Right renal cortex interstitium (tissue), 3 donors: ENCODE data around the gene SCUBE3. TPM values are rescaled to one million over a fixed set of nuclear protein-coding genes. Genes with fewer than 3 reads are reported as not detected.

Experiments
- DNase-seq, 3 donors: peaks; one replicate each; pipeline ENCODE4 v3.0.0-alpha.2; 2013; ENCODE audit warnings: low read depth in 3 of 3, low spot score in 2 of 3
- polyA plus RNA-seq, 3 donors: library from polyadenylated mRNA; unstranded; fragments of 120-200 nt; gene quantifications; one replicate each; pipeline ENCODE4 v1.2.1, GENCODE V29; 2013; ENCODE audit not compliant: insufficient read length in 3 of 3

The SCUBE3 gene
- polyA plus RNA-seq, 3 donors: 42.5 to 43.8 (median 43.1) TPM

GRCh38 chr6:35181308-35181932 lies 32.3 kb upstream of the SCUBE3 start:
- no peak for DNase-seq

- DNase-seq: no peak
These were observed 31.7 kb upstream of the SCUBE3 start for GRCh38 chr6:35181933-35182612.

DNA sequence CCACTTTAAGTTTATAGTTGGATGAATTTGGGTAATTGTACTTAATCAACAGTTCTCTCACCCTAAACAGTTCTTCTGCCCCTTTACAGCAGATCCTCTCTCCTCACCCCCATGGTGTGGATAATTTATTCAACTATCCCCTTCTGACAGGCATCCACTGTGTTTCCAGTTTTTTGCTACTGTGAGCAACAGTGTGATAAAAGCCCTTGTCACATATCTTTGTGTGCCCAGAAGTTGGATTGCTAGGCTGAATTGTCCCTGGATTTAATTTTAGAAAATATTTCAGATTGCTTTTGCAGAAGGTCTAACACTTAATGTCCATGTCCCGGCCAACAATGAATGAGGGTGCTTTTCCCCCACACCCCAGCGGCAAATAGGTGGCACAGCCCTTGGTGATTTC lies 30.5 kb upstream of the SCUBE3 start:
- DNase-seq: no peak

GRCh38 chr6:35183935-35184334 lies 29.8 kb upstream of the SCUBE3 start:
- no peak for DNase-seq

DNA sequence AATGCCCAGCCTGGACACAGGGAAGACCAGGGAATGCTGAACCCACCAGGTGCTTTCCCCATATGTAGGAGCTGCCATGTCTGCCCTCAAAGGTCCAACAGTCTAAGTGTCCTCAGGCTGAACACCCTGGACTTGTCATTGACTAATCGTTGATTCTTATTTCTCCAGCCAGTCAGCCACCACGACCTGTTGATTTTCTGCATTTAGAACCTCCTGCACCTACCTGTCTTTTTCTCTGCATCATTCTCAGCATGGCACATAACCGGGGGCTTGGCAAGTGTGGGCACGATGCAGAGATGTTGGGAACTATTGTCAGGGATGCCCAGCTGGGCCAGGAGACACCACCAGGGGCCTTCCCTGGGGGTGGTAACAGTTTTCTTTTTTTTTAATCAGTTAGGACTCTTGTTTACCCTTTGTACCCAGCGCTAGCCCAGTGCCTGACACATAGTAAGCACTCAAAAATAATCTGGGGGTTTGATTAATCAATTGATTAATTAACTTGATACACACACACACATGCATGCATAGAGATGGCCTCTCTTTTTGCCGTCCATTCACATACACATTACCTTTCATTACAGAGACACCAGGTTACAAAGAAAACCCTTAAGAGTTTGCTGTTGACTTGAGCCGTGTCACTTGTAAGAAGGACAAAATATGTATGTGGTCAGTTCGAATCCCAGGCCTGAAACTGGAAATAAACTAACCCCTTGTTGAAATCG lies 29.0 kb upstream of the SCUBE3 start:
- DNase-seq: no peak

DNA sequence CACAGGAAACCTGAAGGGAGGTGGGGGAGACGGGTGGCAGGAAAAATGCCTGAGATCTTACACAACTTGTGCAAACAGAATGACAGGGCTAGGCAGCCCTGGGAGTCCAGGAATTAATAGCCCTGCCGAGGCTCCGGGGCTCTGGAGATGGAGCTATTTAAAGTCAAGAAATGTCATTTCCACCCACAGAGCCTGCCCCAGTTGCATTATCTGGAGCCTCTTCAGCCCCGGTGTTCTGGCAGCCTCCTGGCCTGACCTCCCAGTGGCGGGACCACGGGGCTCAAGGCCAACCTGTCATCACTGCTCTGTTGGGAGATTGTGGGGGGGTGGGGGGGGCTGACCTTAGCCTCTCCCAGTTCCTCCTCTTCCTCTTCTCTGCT lies 28.5 kb upstream of the SCUBE3 start:
- no peak for DNase-seq

DNA sequence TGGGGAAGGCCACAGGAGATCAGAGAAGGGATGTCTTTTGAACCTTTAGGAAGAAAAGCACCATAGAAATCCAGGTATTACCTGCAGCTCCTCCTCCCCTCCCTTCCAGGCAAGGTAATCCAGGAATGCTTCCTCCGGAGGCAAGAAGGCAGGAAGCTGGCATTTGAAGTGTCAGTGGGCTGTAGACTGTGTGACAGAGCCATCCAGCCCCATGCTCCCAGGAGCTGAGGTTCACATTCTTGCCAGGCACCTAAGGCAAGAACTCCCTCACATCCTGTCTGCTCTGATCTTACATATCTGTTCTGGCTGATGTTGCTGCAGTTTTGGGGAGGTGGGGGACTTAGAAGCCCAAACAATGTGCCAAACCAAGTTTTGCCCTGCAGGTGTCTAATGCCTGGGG lies 27.8 kb upstream of the SCUBE3 start:
- DNase-seq: no peak

GRCh38 chr6:35186571-35186970 lies 27.2 kb upstream of the SCUBE3 start:
- DNase-seq: no peak

DNA sequence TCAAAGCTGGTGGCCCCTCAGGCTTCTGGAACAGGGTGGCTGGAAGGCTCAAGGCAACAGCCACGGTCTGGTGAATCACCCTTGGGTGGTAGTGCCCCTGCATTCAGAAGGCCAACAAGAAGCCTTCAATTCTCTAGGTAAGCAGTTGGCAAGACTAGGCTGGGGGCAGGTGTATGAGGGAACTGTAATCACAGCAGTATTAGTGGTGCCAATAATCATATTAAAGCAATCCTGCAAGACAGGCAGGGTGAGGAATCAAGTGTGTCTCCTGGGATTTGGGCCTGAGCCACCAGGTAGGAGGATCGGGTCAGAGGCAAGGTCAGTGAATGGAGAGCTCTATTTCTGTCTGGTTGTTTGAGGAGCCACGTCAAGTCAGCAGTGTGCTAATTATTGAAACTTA lies 24.9 kb upstream of the SCUBE3 start:
- DNase-seq: no peak

DNA sequence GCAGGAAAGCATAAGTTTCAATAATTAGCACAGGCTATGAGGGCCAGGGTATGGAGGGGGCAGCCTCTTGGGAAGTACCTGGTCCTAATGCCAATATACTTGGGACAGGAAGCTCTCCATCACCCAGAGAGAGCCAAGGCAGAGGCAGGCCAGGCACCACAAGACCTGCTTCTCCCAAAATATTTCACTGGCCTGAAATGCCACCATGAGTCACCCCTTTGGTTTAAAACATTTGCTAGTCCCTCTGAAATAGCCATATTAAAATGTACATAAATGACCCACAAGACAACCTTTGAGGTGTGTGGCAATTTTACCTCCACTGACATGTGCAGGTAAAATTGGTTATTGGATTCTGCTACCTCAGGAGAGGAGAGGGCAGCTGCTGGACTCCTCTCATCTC lies 23.4 kb upstream of the SCUBE3 start:
- DNase-seq: no peak

DNA sequence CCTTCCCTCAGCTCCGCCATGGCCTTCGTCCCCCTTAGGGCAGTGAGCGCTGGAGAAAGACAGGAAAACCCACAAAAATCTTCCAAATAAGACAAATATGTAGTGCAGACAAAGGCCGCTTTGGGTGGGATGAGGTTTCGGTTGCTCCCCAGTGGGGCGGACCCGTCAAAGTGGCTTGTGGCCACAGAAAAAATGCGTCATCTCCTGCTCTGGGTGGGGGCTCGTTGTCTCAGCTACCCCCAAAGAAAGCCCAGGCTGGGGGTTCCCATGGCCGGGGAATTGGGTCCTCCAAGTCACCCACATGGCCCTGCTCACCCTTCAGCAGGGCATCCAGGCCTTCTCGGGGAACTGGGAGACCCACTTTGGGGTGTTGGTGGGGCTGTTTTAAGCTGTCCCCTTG lies 21.9 kb upstream of the SCUBE3 start:
- no peak for DNase-seq

- DNase-seq: no peak
These were observed 21.4 kb upstream of the SCUBE3 start for GRCh38 chr6:35192301-35192860.

DNA sequence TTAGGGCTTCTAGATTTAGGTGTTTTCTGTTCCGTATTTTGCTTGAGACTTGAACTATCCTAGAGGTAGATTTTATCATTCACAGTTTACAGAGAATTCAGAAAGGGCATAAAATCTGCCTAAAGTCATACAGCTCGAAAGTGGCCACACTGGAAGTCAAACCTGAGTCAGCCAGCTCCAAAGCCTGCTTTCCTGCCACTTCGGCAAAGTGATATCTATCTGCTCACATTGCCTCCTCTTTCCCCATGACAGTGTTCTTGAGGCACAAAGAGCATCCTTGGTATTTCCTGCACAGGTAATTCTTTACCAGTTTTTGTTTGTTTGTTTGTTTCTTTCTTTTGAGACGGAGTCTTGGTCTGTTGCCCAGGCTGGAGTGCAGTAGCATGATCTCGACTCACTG lies 19.4 kb upstream of the SCUBE3 start:
- DNase-seq: no peak

GRCh38 chr6:35195120-35195780 lies 18.5 kb upstream of the SCUBE3 start:
- no peak for DNase-seq

- no peak for DNase-seq
These were observed 16.6 kb upstream of the SCUBE3 start for GRCh38 chr6:35197196-35197595.

DNA sequence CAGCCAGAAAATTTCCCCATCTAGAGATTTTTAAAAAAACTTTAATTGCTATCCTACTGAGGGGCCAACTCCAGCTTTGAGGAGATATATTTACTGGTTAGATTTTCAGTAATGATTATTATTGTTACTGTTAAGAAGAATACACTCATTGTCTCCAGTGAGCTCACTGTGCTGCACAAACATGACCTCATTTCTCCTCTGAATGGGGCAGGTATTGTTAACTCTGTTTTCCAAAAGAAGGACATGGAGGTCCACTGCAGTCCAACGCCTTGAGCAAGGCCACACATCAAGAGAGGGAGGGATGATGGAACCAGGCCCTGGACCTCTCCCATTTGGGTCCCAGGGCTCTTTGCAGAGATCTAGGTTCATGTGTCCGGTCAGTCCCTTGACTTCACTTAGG lies 13.9 kb upstream of the SCUBE3 start:
- no peak for DNase-seq

DNA sequence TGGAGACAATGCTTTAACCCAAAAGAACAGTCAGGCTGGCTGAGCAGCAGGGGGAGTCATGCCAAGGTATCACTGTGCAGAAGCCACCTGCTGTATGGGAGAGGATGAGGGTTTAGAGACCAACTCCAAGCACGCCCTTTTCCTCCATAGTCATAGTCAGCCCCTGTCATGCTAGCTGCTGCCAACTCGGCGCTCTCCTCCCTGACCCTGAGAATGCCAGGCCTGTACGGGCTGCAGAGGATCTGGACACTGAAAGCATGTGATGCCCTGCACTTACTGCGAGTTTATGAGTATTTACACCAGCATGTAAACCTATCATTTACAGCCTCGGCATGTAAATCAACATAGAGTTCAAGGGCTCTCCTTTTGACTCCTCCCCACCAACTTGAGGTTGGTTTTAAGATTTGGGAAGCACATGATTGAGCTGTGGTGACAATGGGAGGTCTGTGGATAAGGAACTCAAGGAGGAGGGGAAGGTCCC lies 11.7 kb upstream of the SCUBE3 start:
- no peak for DNase-seq

DNA sequence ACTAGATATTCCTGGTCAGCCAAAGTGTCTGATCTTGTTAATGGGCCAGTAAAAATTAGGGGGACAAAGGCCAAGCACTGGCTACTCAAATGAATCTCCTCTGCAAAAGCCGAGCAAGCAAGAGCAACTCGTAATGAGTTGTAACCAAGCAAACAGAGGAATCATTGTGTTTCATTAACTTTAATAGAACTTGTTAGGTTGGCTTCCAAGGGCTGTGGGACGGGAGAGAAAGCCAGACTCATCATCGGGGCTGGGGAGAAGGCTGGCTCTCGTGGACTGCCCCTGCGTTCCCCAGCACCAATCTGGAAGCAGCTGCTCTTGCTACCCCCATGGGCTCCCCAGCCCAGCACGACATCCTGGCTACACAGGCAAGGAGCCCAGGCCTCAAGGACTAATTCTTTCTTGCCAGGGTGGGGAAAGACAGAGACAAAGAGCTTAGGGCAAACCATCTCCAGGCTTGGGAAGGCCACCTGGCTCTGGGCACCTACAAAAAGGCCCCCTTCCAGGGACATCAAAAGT lies 10.5 kb upstream of the SCUBE3 start:
- DNase-seq: no peak

- DNase-seq: no peak
These were observed 10.1 kb upstream of the SCUBE3 start for GRCh38 chr6:35203680-35204079.

- no peak for DNase-seq
These were observed 7.4 kb upstream of the SCUBE3 start for GRCh38 chr6:35206346-35206745.

DNA sequence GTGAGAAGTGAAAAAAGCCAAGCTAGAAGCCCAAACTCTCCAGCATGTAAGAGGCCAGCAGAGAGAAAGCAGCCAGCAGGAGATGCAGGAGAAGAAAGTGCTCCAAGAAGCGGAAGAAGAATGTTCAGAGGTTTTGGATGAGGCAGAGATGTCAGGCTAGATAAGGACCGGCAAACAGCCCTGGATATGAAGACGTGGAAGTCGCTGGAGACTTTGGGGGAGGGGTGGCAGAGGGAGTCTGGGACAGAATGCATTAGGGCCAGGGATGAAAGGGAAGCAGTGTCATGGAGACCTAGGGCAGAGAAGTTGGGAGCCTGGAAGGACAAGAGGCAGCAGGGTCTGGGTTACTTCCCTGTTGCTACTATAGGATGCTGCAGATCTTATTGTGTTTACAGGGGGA lies 5.3 kb upstream of the SCUBE3 start:
- DNase-seq: no peak
